HCT116 (cell line): Measurements from ENCODE around the gene ATRAID. TPM values are rescaled to one million over a fixed set of nuclear protein-coding genes. Genes with fewer than 3 reads are reported as not detected.

Experiments used
- ATAC-seq: fragments of 200-7000 bp; cut with Tn5 transposase; 2 replicates; pipeline ENCODE4 v1.9.1; 2020; ENCODE audit warnings: mild to moderate bottlenecking, moderate library complexity
- BruUV-seq: library from RNA; stranded (reverse); fragments of 400-500 nt; replicated peaks from 2 replicates; lab custom pipeline; 2021; lab: Mats Ljungman, UMichigan
- CTCF ChIA-PET: fragments of 300-600 bp; sonication (Branson Sonifier 250); formaldehyde crosslinking; loops from one replicate; lab custom pipeline; 2021; ENCODE audit warnings: antibody characterized with exemption; lab: Charles Lee
- POLR2A ChIA-PET: fragments of 300-600, 350-600 bp; sonication (Branson Sonifier 250); formaldehyde crosslinking; loops from one replicate; lab custom pipeline; 2021; ENCODE audit warnings: antibody characterized with exemption; lab: Charles Lee
- RAD21 ChIA-PET, 2 experiments: fragments of 300-600 bp; sonication (Branson Sonifier 250); formaldehyde crosslinking; loops; one replicate each; lab custom pipeline; 2023; ENCODE audit warnings: low total read pairs in 2 of 2; ENCODE audit not compliant: uncharacterized antibody in 2 of 2, unreplicated experiment in 2 of 2, low non-redundant PET in 1 of 2; lab: Charles Lee
- DNase-seq: peaks from one replicate; pipeline ENCODE4 v3.0.0-alpha.2; 2010; ENCODE audit warnings: low read depth, low spot score
- H2AFZ ChIP-seq: fragments of 200-600 bp; shearing (Covaris generic), sonication (generic); 2 replicates; pipeline ENCODE4 v1.6.1; 2017; ENCODE audit warnings: low read depth, mixed run types, mixed read lengths, antibody characterized with exemption, low read length; ENCODE audit not compliant: poor library complexity, severe bottlenecking
- H3K27ac ChIP-seq: 2 replicates; pipeline ENCODE4 v1.5.1; 2012; ENCODE audit warnings: low read depth, low read length
- H3K27me3 ChIP-seq: fragments of 200-600 bp; sonication (generic); 2 replicates; pipeline ENCODE4 v1.6.1; 2016; ENCODE audit warnings: mixed run types, low read length, mixed read lengths; ENCODE audit not compliant: insufficient read depth
- H3K36me3 ChIP-seq, 2 experiments: fragments of 200-500 bp in 1 of 2; fragments of 200-600 bp in 1 of 2; sonication (Bioruptor generic) in 1 of 2; sonication (generic) in 1 of 2; 2 replicates each; pipeline versions ENCODE4 v1.5.1 to v1.6.1; 2014 to 2016; ENCODE audit warnings: low read length in 2 of 2, inconsistent platforms in 1 of 2, mixed read lengths in 1 of 2, mixed run types in 1 of 2; ENCODE audit not compliant: insufficient read depth in 2 of 2, control insufficient read depth in 1 of 2
- H3K4me1 ChIP-seq, 2 experiments: fragments of 200-600 bp in 1 of 2; sonication (generic) in 1 of 2; 2 replicates each; pipeline versions ENCODE4 v1.5.1 to v1.6.1; 2012 to 2017; ENCODE audit warnings: low read length in 2 of 2, inconsistent platforms in 1 of 2, mild to moderate bottlenecking in 1 of 2, mixed read lengths in 1 of 2, mixed run types in 1 of 2, moderate library complexity in 1 of 2; ENCODE audit not compliant: insufficient read depth in 2 of 2, control insufficient read depth in 1 of 2
- H3K4me2 ChIP-seq: fragments of 200-600 bp; sonication (generic); 2 replicates; pipeline ENCODE4 v1.6.1; 2017; ENCODE audit warnings: mixed run types, low read length, mixed read lengths
- H3K4me3 ChIP-seq, 2 experiments: fragments of 200-600 bp in 1 of 2; sonication (generic) in 1 of 2; replicated peaks in 1 of 2; 2 replicates each; pipeline ENCODE4 v1.5.1; 2011 to 2016; ENCODE audit warnings: low read length in 2 of 2, control low read depth in 1 of 2, low read depth in 1 of 2, mild to moderate bottlenecking in 1 of 2, mixed read lengths in 1 of 2, mixed run types in 1 of 2
- H3K79me2 ChIP-seq: fragments of 200-600 bp; sonication (generic); 2 replicates; pipeline ENCODE4 v1.6.1; 2017; ENCODE audit warnings: mild to moderate bottlenecking, mixed run types, low read length, moderate library complexity, mixed read lengths; ENCODE audit not compliant: insufficient read depth
- H3K9ac ChIP-seq: fragments of 200-600 bp; sonication (generic); 2 replicates; pipeline ENCODE4 v1.6.1; 2016; ENCODE audit warnings: low read length, mixed read lengths
- H3K9me2 ChIP-seq: fragments of 200-600 bp; sonication (generic), shearing (Covaris generic); 2 replicates; pipeline ENCODE4 v1.6.1; 2017; ENCODE audit warnings: mixed run types, mild to moderate bottlenecking, moderate library complexity; ENCODE audit not compliant: insufficient read depth
- H3K9me3 ChIP-seq, 2 experiments: fragments of 200-500 bp in 1 of 2; fragments of 200-600 bp in 1 of 2; sonication (Bioruptor generic) in 1 of 2; sonication (generic) in 1 of 2; 2 replicates each; pipeline ENCODE4 v1.6.1; 2014 to 2017; ENCODE audit warnings: low read length in 2 of 2, mixed read lengths in 2 of 2, inconsistent platforms in 1 of 2, low read depth in 1 of 2, mild to moderate bottlenecking in 1 of 2, mixed run types in 1 of 2, moderate library complexity in 1 of 2; ENCODE audit not compliant: control insufficient read depth in 1 of 2, insufficient read depth in 1 of 2
- H4K20me1 ChIP-seq: fragments of 200-600 bp; sonication (generic), shearing (Covaris generic); 2 replicates; pipeline ENCODE4 v1.6.1; 2017; ENCODE audit warnings: mixed run types, mild to moderate bottlenecking, moderate library complexity; ENCODE audit not compliant: insufficient read depth
- CBX3 ChIP-seq: IDR thresholded peaks from 2 replicates; pipeline ENCODE4 v1.6.1; 2012; ENCODE audit warnings: low read depth
- CEBPB ChIP-seq: IDR thresholded peaks from 2 replicates; pipeline ENCODE4 v1.6.1; 2012; ENCODE audit warnings: low read depth
- CTCF ChIP-seq, 3 experiments: fragments of 200-600 bp in 1 of 3; sonication (generic) in 1 of 3; IDR thresholded peaks in 2 of 3; conservative IDR thresholded peaks in 1 of 3; 2 replicates each; pipeline ENCODE4 v1.5.1; 2012 to 2017; ENCODE audit warnings: low read depth in 2 of 3, low read length in 2 of 3, antibody characterized with exemption in 1 of 3, borderline replicate concordance in 1 of 3, control low read depth in 1 of 3, mild to moderate bottlenecking in 1 of 3, mixed read lengths in 1 of 3, mixed run types in 1 of 3, moderate library complexity in 1 of 3; ENCODE audit not compliant: insufficient read depth in 1 of 3
- EGR1 ChIP-seq: IDR thresholded peaks from 2 replicates; pipeline ENCODE4 v1.6.1; 2012; ENCODE audit warnings: low read depth
- ELF1 ChIP-seq: IDR thresholded peaks from 2 replicates; pipeline ENCODE4 v1.6.1; 2012; ENCODE audit warnings: low read depth, borderline replicate concordance
- EZH2 ChIP-seq: fragments of 200-600 bp; sonication (generic); IDR thresholded peaks from 2 replicates; pipeline ENCODE4 v1.6.1; 2017; ENCODE audit warnings: antibody characterized with exemption, mixed run types
- EZH2phosphoT487 ChIP-seq: fragments of 200-600 bp; IDR thresholded peaks from 2 replicates; pipeline ENCODE4 v1.6.1; 2018; ENCODE audit warnings: antibody characterized with exemption, borderline replicate concordance
- FOSL1 ChIP-seq: IDR thresholded peaks from 2 replicates; pipeline ENCODE4 v1.6.1; 2012; ENCODE audit warnings: low read depth
- JUND ChIP-seq: IDR thresholded peaks from 2 replicates; pipeline ENCODE4 v1.6.1; 2012
- POLR2A ChIP-seq: IDR thresholded peaks from 2 replicates; pipeline ENCODE4 v1.7.0; 2011; ENCODE audit warnings: borderline replicate concordance; ENCODE audit not compliant: insufficient read depth, insufficient read length; ENCODE audit errors: extremely low read depth
- POLR2AphosphoS5 ChIP-seq: IDR thresholded peaks from 2 replicates; pipeline ENCODE4 v1.6.1; 2011; ENCODE audit warnings: mild to moderate bottlenecking, low read depth, low read length, moderate library complexity
- SP1 ChIP-seq: IDR thresholded peaks from 2 replicates; pipeline ENCODE4 v1.6.1; 2012; ENCODE audit warnings: low read depth
- TCF7L2 ChIP-seq: IDR thresholded peaks from 2 replicates; pipeline ENCODE4 v1.7.0; 2011; ENCODE audit warnings: borderline replicate concordance, inconsistent platforms; ENCODE audit not compliant: insufficient read depth, insufficient read length; ENCODE audit errors: extremely low read depth
- ZFX ChIP-seq: fragments of 450-650 bp; IDR thresholded peaks from 2 replicates; pipeline ENCODE4 v1.6.1; 2017
- ZNF274 ChIP-seq: fragments of 200-500 bp; sonication (Bioruptor generic); IDR thresholded peaks from 2 replicates; pipeline ENCODE4 v1.6.1; 2014; ENCODE audit warnings: mild to moderate bottlenecking, low read depth, low read length, inconsistent platforms
- intact Hi-C: fragments of 100-400 bp; cut with micrococcal nuclease; formaldehyde crosslinking; loops from 2 replicates; pipeline ENCODE4 v1.10.0; 2022
- total RNA-seq: library from RNA; stranded (reverse); gene quantifications from one replicate; pipeline ENCODE4 v1.2.1, GENCODE V29; 2021; ENCODE audit not compliant: unreplicated experiment
- TF ChIP-seq, protein P1 (sequence below): IDR thresholded peaks from 2 replicates; pipeline ENCODE4 v1.6.1; 2012
- TF ChIP-seq, protein P2 (sequence below): IDR thresholded peaks from 2 replicates; pipeline ENCODE4 v1.6.1; 2011; ENCODE audit warnings: mild to moderate bottlenecking, low read length, moderate library complexity; ENCODE audit not compliant: insufficient replicate concordance; ENCODE audit errors: extremely low read depth

ATRAID gene
- total RNA-seq, 1 experiment from 2014 or later, result 93.6 TPM

- no peak overlapping the region for H3K9ac ChIP-seq
- no TSS peak for BruUV-seq
- no peaks in the 10 kb centered on the region for H3K4me1 ChIP-seq
- no peak overlapping the region for H3K4me2 ChIP-seq
- ATAC-seq (no peak; the same call in 1 of the 2 replicates), DNase-seq (no peak)
- ChIA-PET RAD21 (no interaction called here), CTCF (no interaction called here), POLR2A (no interaction called here)
- H3K79me2 ChIP-seq, result no peaks in the 10 kb centered on the region
- TF ChIP-seq ZFX (no peak), JUND (no peak), ELF1 (no peak), FOSL1 (no peak), CBX3 (no peak), EGR1 (no peak), SP1 (no peak)
- no peaks in the 10 kb centered on the region for H4K20me1 ChIP-seq
- peaks cover 8 to 29% of the 10 kb centered on the region in 2 experiments; a peak in 2 of 4 replicates for H3K36me3 ChIP-seq
- intact Hi-C loops, result loop anchor here (10.0 kb wide), 1 partner anchor 234 kb away; no protein-coding TSS in a partner anchor
- H3K4me3 ChIP-seq, result no peak overlapping the region
- no peak overlapping the region for H2AFZ ChIP-seq
- H3K9me3 ChIP-seq, result no peaks in the 10 kb centered on the region
- H3K9me2 ChIP-seq, result no peaks in the 10 kb centered on the region
- no peaks in the 10 kb centered on the region for H3K27me3 ChIP-seq
- no peak overlapping the region for H3K27ac ChIP-seq
These were observed 12.6 kb upstream of the ATRAID start for GRCh38 chr2:27199241-27199640.

- H3K4me2 ChIP-seq, result no peak overlapping the region
- H3K27ac ChIP-seq, result no peak overlapping the region
- ChIA-PET CTCF (no interaction called here), POLR2A (interaction anchor here (0.7 kb wide), 1 partner anchor 10 kb away, joined by 5 read pairs; no protein-coding TSS in a partner anchor), RAD21 (no interaction called here)
- DNase-seq (no peak), ATAC-seq (no peak)
- no peaks in the 10 kb centered on the region for H3K4me1 ChIP-seq
- H3K36me3 ChIP-seq, result peaks cover 17 to 50% of the 10 kb centered on the region in 2 experiments; a peak in 2 of 4 replicates
- no peaks in the 10 kb centered on the region for H4K20me1 ChIP-seq
- no peaks in the 10 kb centered on the region for H3K79me2 ChIP-seq
- H3K9me3 ChIP-seq, result no peaks in the 10 kb centered on the region
- no peak overlapping the region for H3K4me3 ChIP-seq
- intact Hi-C loops, result no loop called here
- TF ChIP-seq, protein P1, sequence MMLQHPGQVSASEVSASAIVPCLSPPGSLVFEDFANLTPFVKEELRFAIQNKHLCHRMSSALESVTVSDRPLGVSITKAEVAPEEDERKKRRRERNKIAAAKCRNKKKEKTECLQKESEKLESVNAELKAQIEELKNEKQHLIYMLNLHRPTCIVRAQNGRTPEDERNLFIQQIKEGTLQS, result no peak
- TF ChIP-seq ZNF274 (no peak), CBX3 (no peak), POLR2AphosphoS5 (no peak), CTCF (IDR thresholded peaks at IDR 0.05 in 2 of 3, conservative IDR thresholded peaks at IDR 0.05 in 1 of 3; ENCODE audit: borderline replicate concordance in 1 of 3, insufficient read depth in 1 of 3, low read depth in 2 of 3, low read length in 2 of 3) (no peak), JUND (no peak), EZH2phosphoT487 (no peak), EZH2 (no peak), ELF1 (no peak), POLR2A (no peak), CEBPB (no peak), TCF7L2 (no peak)
- TF ChIP-seq, protein P2, sequence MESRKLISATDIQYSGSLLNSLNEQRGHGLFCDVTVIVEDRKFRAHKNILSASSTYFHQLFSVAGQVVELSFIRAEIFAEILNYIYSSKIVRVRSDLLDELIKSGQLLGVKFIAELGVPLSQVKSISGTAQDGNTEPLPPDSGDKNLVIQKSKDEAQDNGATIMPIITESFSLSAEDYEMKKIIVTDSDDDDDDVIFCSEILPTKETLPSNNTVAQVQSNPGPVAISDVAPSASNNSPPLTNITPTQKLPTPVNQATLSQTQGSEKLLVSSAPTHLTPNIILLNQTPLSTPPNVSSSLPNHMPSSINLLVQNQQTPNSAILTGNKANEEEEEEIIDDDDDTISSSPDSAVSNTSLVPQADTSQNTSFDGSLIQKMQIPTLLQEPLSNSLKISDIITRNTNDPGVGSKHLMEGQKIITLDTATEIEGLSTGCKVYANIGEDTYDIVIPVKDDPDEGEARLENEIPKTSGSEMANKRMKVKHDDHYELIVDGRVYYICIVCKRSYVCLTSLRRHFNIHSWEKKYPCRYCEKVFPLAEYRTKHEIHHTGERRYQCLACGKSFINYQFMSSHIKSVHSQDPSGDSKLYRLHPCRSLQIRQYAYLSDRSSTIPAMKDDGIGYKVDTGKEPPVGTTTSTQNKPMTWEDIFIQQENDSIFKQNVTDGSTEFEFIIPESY, result no peak
- H2AFZ ChIP-seq, result no peak overlapping the region
- no peaks in the 10 kb centered on the region for H3K27me3 ChIP-seq
- BruUV-seq, result no TSS peak
- H3K9me2 ChIP-seq, result no peaks in the 10 kb centered on the region
- H3K9ac ChIP-seq, result no peak overlapping the region
These were observed 10.2 kb upstream of the ATRAID start for GRCh38 chr2:27201675-27202074.
